Lower leg skin (tissue), 4 donors: ENCODE measurements around the gene FAM210A. TPM values are rescaled to one million over a fixed set of nuclear protein-coding genes. Genes with fewer than 3 reads are reported as not detected.
A peak's percentile ranks its signal among the peaks of the same experiment; 100 is the strongest.

Experiments used
- DNase-seq, 2 donors: peaks; one replicate each; pipeline ENCODE4 v3.0.0-alpha.2; 2019; ENCODE audit warnings: low spot score in 2 of 2
- H3K4me3 ChIP-seq: fragments of 200-600 bp; sonication (generic); 2 replicates; pipeline ENCODE4 v1.5.1; 2017; ENCODE audit warnings: mild to moderate bottlenecking, low read depth; ENCODE audit not compliant: poor library complexity, severe bottlenecking
- POLR2A ChIP-seq, 2 donors: fragments of 450-650 bp; IDR thresholded peaks; one replicate each; pipeline ENCODE4 v1.6.1; 2016 to 2017; ENCODE audit warnings: antibody characterized with exemption in 2 of 2, mild to moderate bottlenecking in 1 of 2, moderate library complexity in 1 of 2
- WGBS, 2 donors: methylation state at CpG; one replicate each; pipeline ENCODE4 v1.1.5; 2018; 5-methylcytosine and 5-hydroxymethylcytosine counted together
- intact Hi-C: fragments of 100-400 bp; cut with DNase I; formaldehyde crosslinking; loops from one replicate; pipeline ENCODE4 v1.15.0; 2023; ENCODE audit warnings: low total_unique reads
- total RNA-seq, 4 donors: library from RNA; depleted of rRNA; stranded (reverse); fragments of >200 nt; gene quantifications; one replicate each; pipeline ENCODE4 v1.1.0, GENCODE V29; 2016
- TF ChIP-seq, protein P1 (sequence below), 3 donors: fragments of 450-650 bp; IDR thresholded peaks; one replicate each; pipeline ENCODE4 v1.5.1; 2016; ENCODE audit warnings: antibody characterized with exemption in 3 of 3, mild to moderate bottlenecking in 3 of 3, moderate library complexity in 2 of 3

FAM210A gene, protein sequence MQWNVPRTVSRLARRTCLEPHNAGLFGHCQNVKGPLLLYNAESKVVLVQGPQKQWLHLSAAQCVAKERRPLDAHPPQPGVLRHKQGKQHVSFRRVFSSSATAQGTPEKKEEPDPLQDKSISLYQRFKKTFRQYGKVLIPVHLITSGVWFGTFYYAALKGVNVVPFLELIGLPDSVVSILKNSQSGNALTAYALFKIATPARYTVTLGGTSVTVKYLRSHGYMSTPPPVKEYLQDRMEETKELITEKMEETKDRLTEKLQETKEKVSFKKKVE
- 1 to 10 TPM; 4.9 to 9.7 (median 6.3) TPM for total RNA-seq

DNA sequence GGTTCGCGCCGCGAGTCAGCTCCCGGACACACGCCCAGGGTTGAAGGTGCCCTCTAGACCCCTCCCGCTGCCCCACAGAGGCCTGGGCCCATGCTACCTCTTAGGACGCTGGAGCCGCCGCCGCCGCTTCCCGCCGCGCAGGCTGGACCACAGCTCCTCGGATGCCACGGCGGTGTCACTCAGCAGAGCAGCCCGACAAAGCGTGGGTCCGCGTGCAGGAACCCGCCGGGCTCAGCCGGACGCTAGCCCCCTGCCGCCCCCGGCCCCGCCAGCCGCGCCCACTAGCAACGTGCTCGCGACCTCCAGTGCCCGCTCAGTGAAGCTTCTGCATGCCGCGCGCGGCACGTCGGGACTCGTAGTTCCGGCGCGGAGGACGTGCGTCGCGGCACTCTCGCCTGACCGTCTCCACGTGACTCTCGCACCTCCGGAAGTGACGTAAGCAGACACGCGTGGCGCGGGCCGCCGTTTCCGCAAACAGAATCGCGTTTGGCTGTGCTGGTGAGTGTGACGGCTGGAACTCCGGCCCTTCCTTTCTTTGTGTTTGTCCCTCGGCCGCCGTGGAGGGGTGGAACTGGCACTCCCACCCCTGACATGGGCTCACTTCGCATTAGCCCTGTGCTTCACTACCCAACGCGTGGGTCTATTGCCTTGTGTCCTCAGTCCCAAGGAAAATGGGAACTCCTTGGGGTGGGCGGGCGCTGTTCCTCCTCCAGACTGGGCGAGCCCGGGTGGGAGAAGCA lies at the start of gene FAM210A, which contains the start of gene RNMT:
Gene FAM210A (minus strand): TSS at position 327 of the 740 bp plus-strand sequence. CDS start 44,481 bp downstream, outside the sequence.
Gene RNMT (plus strand): TSS at position 442 of the 740 bp plus-strand sequence. CDS start 4,845 bp downstream, outside the sequence.
- 0 to 2% methylated on average over 7 to 41 of the region's 76 CpGs for WGBS, 2 donors
- TF ChIP-seq POLR2A (IDR thresholded peaks at IDR 0.05), result peak in 1 of 2 donors; percentile 65
- TF ChIP-seq, protein P1, sequence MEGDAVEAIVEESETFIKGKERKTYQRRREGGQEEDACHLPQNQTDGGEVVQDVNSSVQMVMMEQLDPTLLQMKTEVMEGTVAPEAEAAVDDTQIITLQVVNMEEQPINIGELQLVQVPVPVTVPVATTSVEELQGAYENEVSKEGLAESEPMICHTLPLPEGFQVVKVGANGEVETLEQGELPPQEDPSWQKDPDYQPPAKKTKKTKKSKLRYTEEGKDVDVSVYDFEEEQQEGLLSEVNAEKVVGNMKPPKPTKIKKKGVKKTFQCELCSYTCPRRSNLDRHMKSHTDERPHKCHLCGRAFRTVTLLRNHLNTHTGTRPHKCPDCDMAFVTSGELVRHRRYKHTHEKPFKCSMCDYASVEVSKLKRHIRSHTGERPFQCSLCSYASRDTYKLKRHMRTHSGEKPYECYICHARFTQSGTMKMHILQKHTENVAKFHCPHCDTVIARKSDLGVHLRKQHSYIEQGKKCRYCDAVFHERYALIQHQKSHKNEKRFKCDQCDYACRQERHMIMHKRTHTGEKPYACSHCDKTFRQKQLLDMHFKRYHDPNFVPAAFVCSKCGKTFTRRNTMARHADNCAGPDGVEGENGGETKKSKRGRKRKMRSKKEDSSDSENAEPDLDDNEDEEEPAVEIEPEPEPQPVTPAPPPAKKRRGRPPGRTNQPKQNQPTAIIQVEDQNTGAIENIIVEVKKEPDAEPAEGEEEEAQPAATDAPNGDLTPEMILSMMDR (IDR thresholded peaks at IDR 0.05), result no peak
- peak within 1 kb of the TSS; percentile 82 for H3K4me3 ChIP-seq
- peak; percentile 94 to 99 for DNase-seq
- intact Hi-C loops, result no loop called here

DNA sequence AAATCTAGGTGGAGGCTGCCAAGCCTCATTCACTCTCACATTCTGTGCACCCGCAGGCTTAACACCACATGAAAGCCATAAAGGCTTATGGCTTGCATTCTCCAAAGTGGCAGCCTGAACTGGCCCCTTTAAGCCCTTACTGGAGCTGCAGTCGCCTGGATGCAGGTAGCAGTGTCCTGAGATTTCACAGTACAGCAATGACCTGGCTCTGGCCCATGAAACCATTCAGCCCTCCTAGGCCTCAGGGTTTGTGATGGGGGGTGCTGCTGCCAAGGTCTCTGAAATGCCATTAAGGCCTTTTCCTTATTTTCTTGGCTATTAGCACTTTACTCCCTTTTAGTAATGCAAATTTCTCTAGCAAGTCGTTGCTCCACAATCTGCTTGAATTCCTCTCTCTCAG lies 48.7 kb upstream of the FAM210A start:
- WGBS, 2 donors, result 42 to 54% methylated on average over 3 of the region's 3 CpGs
- no peak for DNase-seq
- TF ChIP-seq, protein P1 (IDR thresholded peaks at IDR 0.05), result no peak
- no peak for TF ChIP-seq POLR2A (IDR thresholded peaks at IDR 0.05)
- no peak overlapping the region for H3K4me3 ChIP-seq
- intact Hi-C loops, result no loop called here

DNA sequence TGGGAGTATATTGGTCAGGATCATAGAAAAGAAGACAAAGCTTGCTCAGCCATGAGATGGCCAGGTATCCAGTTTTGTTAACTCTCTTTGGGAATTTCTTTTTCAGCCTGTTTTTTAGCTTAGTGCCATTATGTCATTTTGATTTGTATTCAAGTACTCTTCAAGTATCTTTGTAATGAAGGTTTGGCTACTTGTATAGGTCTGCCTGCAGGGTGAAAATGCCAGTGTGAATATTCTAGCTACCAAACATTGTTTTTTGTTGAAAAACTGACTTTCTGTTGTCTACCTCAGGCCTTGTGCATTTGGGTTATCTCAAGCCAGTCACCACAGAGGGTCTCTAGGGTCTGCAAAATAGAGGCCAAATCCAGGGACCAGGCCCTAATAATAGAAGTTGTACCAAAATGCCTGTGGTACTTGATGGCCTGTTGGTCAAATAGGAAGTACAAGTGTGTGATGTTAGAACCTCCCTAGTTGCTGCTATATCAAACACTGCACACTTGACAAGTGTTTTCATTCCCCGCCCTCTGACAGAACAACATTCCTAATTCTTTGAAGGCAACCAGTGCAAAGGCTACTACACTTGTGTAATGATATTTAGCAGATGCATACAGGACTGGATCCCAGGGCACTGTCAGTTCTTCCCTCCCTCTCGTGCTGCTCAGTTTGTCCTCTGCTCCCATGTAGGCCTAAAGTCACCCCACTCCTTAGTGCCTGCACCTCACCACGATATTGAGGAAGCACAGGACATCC lies 36.5 kb upstream of the FAM210A start:
- no peak overlapping the region for H3K4me3 ChIP-seq
- intact Hi-C loops, result no loop called here
- whole genome bisulfite sequencing, 2 donors, result 93 to 100% methylated on average over 3 of the region's 3 CpGs

DNA sequence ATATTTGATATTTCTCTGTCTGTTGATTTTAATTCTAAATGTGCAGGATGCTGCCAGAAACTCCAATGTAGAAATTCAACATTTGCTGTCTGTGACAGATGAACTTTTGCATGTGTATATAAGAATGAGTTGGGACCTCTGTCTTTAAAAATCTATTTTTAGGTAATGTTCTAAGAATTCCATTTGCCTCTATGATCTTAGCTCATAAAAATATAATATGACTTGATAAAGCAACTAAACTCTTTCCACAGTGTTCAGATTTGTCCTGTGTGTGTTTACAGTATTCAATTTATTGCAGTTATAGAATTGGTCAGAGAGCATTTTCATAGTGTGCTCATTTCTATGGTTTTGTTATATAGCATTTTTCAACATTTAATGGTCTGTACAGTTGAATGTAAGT lies 33.7 kb upstream of the FAM210A start:
- DNase-seq, result no peak
- no peak overlapping the region for H3K4me3 ChIP-seq
- intact Hi-C loops, result no loop called here
- no peak for TF ChIP-seq POLR2A (IDR thresholded peaks at IDR 0.05)
- TF ChIP-seq, protein P1 (IDR thresholded peaks at IDR 0.05), result no peak

More for the DNA sequence above, 36.5 kb upstream of the FAM210A start:
- no peak for DNase-seq
- TF ChIP-seq, protein P1 (IDR thresholded peaks at IDR 0.05), result no peak
- no peak for TF ChIP-seq POLR2A (IDR thresholded peaks at IDR 0.05)

DNA sequence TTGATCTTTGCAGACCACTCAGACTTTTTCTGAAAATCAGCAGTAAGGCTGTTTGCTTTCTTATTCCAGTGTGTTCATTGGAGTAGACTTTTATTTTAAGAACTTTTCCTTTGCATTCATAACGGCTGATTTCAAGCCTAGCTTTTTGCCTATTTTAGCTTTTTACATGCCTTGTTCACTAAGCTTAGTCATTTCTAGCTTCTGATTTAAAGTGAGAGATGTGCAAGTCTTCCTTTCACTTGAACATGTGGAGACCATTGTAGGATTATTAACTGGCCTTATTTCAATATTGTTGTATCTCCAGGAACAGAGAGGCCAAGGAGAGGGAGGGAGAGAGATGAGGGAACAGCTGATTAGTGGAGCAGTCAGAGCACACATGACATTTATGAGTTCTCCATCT lies 32.3 kb upstream of the FAM210A start:
- intact Hi-C loops, result no loop called here
- DNase-seq, result no peak
- WGBS, 2 donors, result 79 to 92% methylated on average over 1 of the region's 1 CpG
- no peak overlapping the region for H3K4me3 ChIP-seq
- TF ChIP-seq POLR2A (IDR thresholded peaks at IDR 0.05), result no peak
- TF ChIP-seq, protein P1 (IDR thresholded peaks at IDR 0.05), result no peak
